Gastrocnemius medialis (tissue), 4 donors: Measurements from ENCODE around the gene TRPM4.
"Not testable (repeated sequence)": the region's sequence is repeated elsewhere in the genome, so short reads cannot be mapped to it uniquely, and the experiment has no call there.

Source experiments
- POLR2A ChIP-seq, 2 donors: fragments of 450-650 bp; IDR thresholded peaks; one replicate each; pipeline ENCODE4 v1.6.1; 2017; ENCODE audit warnings: antibody characterized with exemption in 2 of 2, mild to moderate bottlenecking in 2 of 2, moderate library complexity in 2 of 2
- TF ChIP-seq, protein P1 (sequence below), 5 experiments: fragments of 450-650 bp in 3 of 5; fragments of 200-600 bp in 2 of 5; sonication (generic) in 2 of 5; IDR thresholded peaks in 4 of 5; conservative IDR thresholded peaks in 1 of 5; 1 replicate in 4 of 5; 2 replicates in 1 of 5; pipeline ENCODE4 v1.5.1; 2016 to 2019; ENCODE audit warnings: antibody characterized with exemption in 5 of 5, mild to moderate bottlenecking in 3 of 5, moderate library complexity in 3 of 5

DNA sequence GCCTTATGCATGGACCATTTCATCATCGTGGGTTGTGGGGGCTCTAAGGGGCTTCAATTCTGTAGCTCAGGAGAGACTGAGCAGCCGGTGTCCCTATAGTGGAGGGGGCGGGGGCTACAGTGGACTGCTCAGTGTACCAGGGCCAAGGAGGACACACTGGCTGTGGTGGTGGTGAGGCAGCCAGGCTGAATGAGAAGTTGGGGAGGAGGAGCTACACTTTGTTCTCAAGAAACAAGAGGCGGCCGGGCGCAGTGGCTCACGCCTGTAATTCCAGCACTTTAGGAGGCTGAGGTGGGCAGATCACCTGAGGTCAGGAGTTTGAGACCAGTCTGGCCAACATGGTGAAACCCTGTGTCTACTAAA, 11.2 kb upstream of the TRPM4 start:
- TF ChIP-seq, protein P1, sequence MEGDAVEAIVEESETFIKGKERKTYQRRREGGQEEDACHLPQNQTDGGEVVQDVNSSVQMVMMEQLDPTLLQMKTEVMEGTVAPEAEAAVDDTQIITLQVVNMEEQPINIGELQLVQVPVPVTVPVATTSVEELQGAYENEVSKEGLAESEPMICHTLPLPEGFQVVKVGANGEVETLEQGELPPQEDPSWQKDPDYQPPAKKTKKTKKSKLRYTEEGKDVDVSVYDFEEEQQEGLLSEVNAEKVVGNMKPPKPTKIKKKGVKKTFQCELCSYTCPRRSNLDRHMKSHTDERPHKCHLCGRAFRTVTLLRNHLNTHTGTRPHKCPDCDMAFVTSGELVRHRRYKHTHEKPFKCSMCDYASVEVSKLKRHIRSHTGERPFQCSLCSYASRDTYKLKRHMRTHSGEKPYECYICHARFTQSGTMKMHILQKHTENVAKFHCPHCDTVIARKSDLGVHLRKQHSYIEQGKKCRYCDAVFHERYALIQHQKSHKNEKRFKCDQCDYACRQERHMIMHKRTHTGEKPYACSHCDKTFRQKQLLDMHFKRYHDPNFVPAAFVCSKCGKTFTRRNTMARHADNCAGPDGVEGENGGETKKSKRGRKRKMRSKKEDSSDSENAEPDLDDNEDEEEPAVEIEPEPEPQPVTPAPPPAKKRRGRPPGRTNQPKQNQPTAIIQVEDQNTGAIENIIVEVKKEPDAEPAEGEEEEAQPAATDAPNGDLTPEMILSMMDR (IDR thresholded peaks at IDR 0.05 in 4 of 5, conservative IDR thresholded peaks at IDR 0.05 in 1 of 5): not testable (repeated sequence)
- not testable (repeated sequence) for TF ChIP-seq POLR2A (IDR thresholded peaks at IDR 0.05)
